ENCODE results near the gene ENTREP3.

GRCh38 chr1:155285631-155286044 lies 30.4 kb upstream of the ENTREP3 start:
- no peak for TF ChIP-seq POLR2A (IDR thresholded peaks at IDR 0.05)
- TF ChIP-seq, protein P1, sequence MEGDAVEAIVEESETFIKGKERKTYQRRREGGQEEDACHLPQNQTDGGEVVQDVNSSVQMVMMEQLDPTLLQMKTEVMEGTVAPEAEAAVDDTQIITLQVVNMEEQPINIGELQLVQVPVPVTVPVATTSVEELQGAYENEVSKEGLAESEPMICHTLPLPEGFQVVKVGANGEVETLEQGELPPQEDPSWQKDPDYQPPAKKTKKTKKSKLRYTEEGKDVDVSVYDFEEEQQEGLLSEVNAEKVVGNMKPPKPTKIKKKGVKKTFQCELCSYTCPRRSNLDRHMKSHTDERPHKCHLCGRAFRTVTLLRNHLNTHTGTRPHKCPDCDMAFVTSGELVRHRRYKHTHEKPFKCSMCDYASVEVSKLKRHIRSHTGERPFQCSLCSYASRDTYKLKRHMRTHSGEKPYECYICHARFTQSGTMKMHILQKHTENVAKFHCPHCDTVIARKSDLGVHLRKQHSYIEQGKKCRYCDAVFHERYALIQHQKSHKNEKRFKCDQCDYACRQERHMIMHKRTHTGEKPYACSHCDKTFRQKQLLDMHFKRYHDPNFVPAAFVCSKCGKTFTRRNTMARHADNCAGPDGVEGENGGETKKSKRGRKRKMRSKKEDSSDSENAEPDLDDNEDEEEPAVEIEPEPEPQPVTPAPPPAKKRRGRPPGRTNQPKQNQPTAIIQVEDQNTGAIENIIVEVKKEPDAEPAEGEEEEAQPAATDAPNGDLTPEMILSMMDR (IDR thresholded peaks at IDR 0.05) = no peak

All from thyroid gland (tissue), 4 donors.